Neuron (in vitro differentiated cells): Measurements from ENCODE around the gene ACAA1.
"Not testable (repeated sequence)": the region's sequence is repeated elsewhere in the genome, so short reads cannot be mapped to it uniquely, and the experiment has no call there.

Experiments used
- H2AFZ ChIP-seq: one replicate; pipeline ENCODE4 v1.6.1; 2013; ENCODE audit warnings: low read depth, mild to moderate bottlenecking, inconsistent platforms, low read length, moderate library complexity
- H3K27me3 ChIP-seq: one replicate; pipeline ENCODE4 v1.6.1; 2013; ENCODE audit warnings: low read length; ENCODE audit not compliant: insufficient read depth
- H3K36me3 ChIP-seq: one replicate; pipeline ENCODE4 v1.6.1; 2013; ENCODE audit warnings: low read length; ENCODE audit not compliant: insufficient read depth
- H3K4me1 ChIP-seq: one replicate; pipeline ENCODE4 v1.6.1; 2013; ENCODE audit warnings: low read length; ENCODE audit not compliant: insufficient read depth
- H3K4me3 ChIP-seq: 2 replicates; pipeline ENCODE4 v1.5.1; 2013; ENCODE audit warnings: mild to moderate bottlenecking, low read length, moderate library complexity
- H3K9me3 ChIP-seq: one replicate; pipeline ENCODE4 v1.6.1; 2013; ENCODE audit warnings: low read length

Gene ACAA1

DNA sequence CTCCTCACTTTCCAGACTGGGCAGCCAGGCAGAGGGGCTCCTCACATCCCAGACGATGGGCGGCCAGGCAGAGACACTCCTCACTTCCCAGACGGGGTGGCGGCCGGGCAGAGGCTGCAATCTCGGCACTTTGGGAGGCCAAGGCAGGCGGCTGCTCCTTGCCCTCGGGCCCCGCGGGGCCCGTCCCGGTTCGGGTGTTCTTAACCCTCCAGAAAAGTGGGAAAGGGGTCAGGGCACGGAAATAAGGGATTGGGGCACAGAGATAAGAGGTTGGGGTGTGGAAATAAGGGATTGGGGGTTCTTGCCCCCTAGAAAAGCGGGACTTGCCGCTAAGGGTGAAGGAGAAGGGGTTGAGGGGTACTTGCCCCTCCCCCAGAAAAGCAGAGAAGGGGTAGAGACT, 54.6 kb downstream of the ACAA1 start:
- H3K36me3 ChIP-seq, H2AFZ ChIP-seq, H3K4me1 ChIP-seq, H3K4me3 ChIP-seq, H3K9me3 ChIP-seq, H3K27me3 ChIP-seq: not testable (repeated sequence)

DNA sequence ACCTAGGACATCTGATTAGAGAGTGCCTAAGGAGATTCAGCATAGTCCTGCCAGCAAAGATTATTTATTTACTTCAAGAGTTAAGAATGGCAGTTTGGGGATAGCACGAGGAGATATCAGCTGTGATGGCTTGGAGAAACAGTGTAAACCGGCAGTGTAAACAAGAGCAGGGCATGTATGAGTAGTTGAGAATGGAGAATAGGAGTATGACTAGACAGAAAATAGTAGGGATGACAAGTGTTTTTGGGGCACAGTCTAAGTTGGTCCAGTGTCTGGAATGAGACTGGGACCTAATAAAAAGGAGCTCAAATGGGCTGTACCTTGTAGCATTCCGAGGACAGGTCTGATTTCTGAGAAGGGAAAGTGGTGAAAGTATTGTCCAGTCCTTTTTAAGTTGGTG, 59.9 kb downstream of the ACAA1 start:
- H3K4me1 ChIP-seq, H3K36me3 ChIP-seq, H3K27me3 ChIP-seq, H3K9me3 ChIP-seq, H2AFZ ChIP-seq, H3K4me3 ChIP-seq: not testable (repeated sequence)
